Neural cell (in vitro differentiated cells): ENCODE measurements around the gene IGF1R. TPM values are rescaled to one million over a fixed set of nuclear protein-coding genes. Genes with fewer than 3 reads are reported as not detected.

Experiments used
- H2AFZ ChIP-seq: fragments of 200-600, 300-800 bp; sonication (generic), shearing (Covaris generic); 2 replicates; pipeline ENCODE4 v1.6.0; 2014; ENCODE audit warnings: low read depth, mild to moderate bottlenecking, antibody characterized with exemption, low read length, moderate library complexity
- H3F3A ChIP-seq: fragments of 200-600 bp; shearing (Covaris generic); 2 replicates; pipeline ENCODE4 v1.6.1; 2016; ENCODE audit warnings: mild to moderate bottlenecking, moderate library complexity, mixed read lengths, antibody characterized with exemption, low read length; ENCODE audit not compliant: insufficient read depth, poor library complexity, severe bottlenecking
- H3K27ac ChIP-seq: fragments of 200-600, 300-800 bp; sonication (generic), shearing (Covaris generic); 2 replicates; pipeline ENCODE4 v1.5.1; 2014; ENCODE audit warnings: mild to moderate bottlenecking, low read length, moderate library complexity
- H3K27me3 ChIP-seq: fragments of 300-800, 200-600 bp; sonication (generic), shearing (Covaris generic); 2 replicates; pipeline ENCODE4 v1.6.0; 2014; ENCODE audit warnings: mild to moderate bottlenecking, low read depth, low read length, moderate library complexity; ENCODE audit not compliant: insufficient read depth
- H3K36me3 ChIP-seq: fragments of 300-800, 200-600 bp; sonication (generic), shearing (Covaris generic); 2 replicates; pipeline ENCODE4 v1.5.1; 2014; ENCODE audit warnings: mild to moderate bottlenecking, antibody characterized with exemption, low read length, moderate library complexity; ENCODE audit not compliant: insufficient read depth
- H3K4me2 ChIP-seq: fragments of 300-800, 200-600 bp; sonication (generic), shearing (Covaris generic); 2 replicates; pipeline ENCODE4 v1.6.0; 2014; ENCODE audit warnings: mild to moderate bottlenecking, low read length
- H3K4me3 ChIP-seq: fragments of 300-800, 200-600 bp; sonication (generic), shearing (Covaris generic); 2 replicates; pipeline ENCODE4 v1.5.1; 2014; ENCODE audit warnings: mild to moderate bottlenecking, low read length, moderate library complexity
- H3K79me2 ChIP-seq: fragments of 200-600 bp; shearing (Covaris generic); replicated peaks from 2 replicates; pipeline ENCODE4 v1.6.0; 2014; ENCODE audit warnings: mild to moderate bottlenecking, low read length, moderate library complexity; ENCODE audit not compliant: insufficient read depth
- H3K9ac ChIP-seq: fragments of 300-800, 200-600 bp; sonication (generic), shearing (Covaris generic); 2 replicates; pipeline ENCODE4 v1.6.1; 2016; ENCODE audit warnings: mild to moderate bottlenecking, low read length, mixed read lengths
- H3K9me2 ChIP-seq: fragments of 200-600 bp; shearing (Covaris generic); 2 replicates; pipeline ENCODE4 v1.6.1; 2016; ENCODE audit warnings: mild to moderate bottlenecking, low read length, mixed read lengths; ENCODE audit not compliant: insufficient read depth
- H3K9me3 ChIP-seq: fragments of 200-600, 300-800 bp; sonication (generic), shearing (Covaris generic); 2 replicates; pipeline ENCODE4 v1.6.1; 2016; ENCODE audit warnings: mild to moderate bottlenecking, mixed run types, low read length, moderate library complexity, mixed read lengths
- H4K20me1 ChIP-seq: fragments of 200-600 bp; shearing (Covaris generic); 2 replicates; pipeline ENCODE4 v1.6.1; 2016; ENCODE audit warnings: mild to moderate bottlenecking, mixed run types; ENCODE audit not compliant: insufficient read depth
- CTCF ChIP-seq: fragments of 450-650 bp; IDR thresholded peaks from 2 replicates; pipeline ENCODE4 v1.5.1; 2014; ENCODE audit warnings: antibody characterized with exemption, mild to moderate bottlenecking, moderate library complexity; ENCODE audit not compliant: poor library complexity, severe bottlenecking
- EP300 ChIP-seq: fragments of 450-650 bp; conservative IDR thresholded peaks from 2 replicates; pipeline ENCODE4 v1.6.1; 2014; ENCODE audit warnings: antibody characterized with exemption, mild to moderate bottlenecking, moderate library complexity; ENCODE audit not compliant: poor library complexity, severe bottlenecking
- EZH2 ChIP-seq: fragments of 200-600, 300-800 bp; shearing (Covaris generic), sonication (generic); IDR thresholded peaks from 2 replicates; pipeline ENCODE4 v1.6.1; 2014; ENCODE audit warnings: antibody characterized with exemption, low read length, borderline replicate concordance, mild to moderate bottlenecking; ENCODE audit not compliant: insufficient read depth, poor library complexity, severe bottlenecking
- MXI1 ChIP-seq: fragments of 450-650 bp; conservative IDR thresholded peaks from 2 replicates; pipeline ENCODE4 v1.6.1; 2014; ENCODE audit warnings: antibody characterized with exemption, mild to moderate bottlenecking; ENCODE audit not compliant: poor library complexity, severe bottlenecking
- POLR2AphosphoS5 ChIP-seq: IDR thresholded peaks from 2 replicates; pipeline ENCODE4 v1.6.1; 2012
- RAD21 ChIP-seq: fragments of 450-650 bp; conservative IDR thresholded peaks from 2 replicates; pipeline ENCODE4 v1.6.1; 2014; ENCODE audit warnings: antibody characterized with exemption, mild to moderate bottlenecking, moderate library complexity
- REST ChIP-seq: IDR thresholded peaks from 2 replicates; pipeline ENCODE4 v1.6.1; 2012; ENCODE audit warnings: borderline replicate concordance
- SMC3 ChIP-seq: fragments of 450-650 bp; conservative IDR thresholded peaks from 2 replicates; pipeline ENCODE4 v1.6.1; 2014; ENCODE audit warnings: antibody characterized with exemption, mild to moderate bottlenecking, moderate library complexity; ENCODE audit not compliant: poor library complexity
- TAF1 ChIP-seq: IDR thresholded peaks from 2 replicates; pipeline ENCODE4 v1.6.1; 2012; ENCODE audit warnings: low read depth
- polyA plus RNA-seq: library from polyadenylated mRNA; depleted of rRNA; stranded (reverse); fragments of >200 nt; gene quantifications from 2 replicates; pipeline ENCODE4 v1.2.3, GENCODE V29; 2014

Gene IGF1R
- polyA plus RNA-seq, 1 donor from 2014 or later: 10.9 TPM

GRCh38 chr15:98824595-98824994 is 176.3 kb downstream of the IGF1R start:
- Histone ChIP-seq H3K27me3 (no peaks in the 10 kb centered on the region), H4K20me1 (no peaks in the 10 kb centered on the region), H3K27ac (no peak overlapping the region), H3K79me2 (peaks cover 5% of the 10 kb centered on the region), H3K36me3 (no peaks in the 10 kb centered on the region), H2AFZ (no peak overlapping the region), H3F3A (no peaks in the 10 kb centered on the region), H3K4me2 (no peak overlapping the region), H3K9me2 (no peaks in the 10 kb centered on the region), H3K9ac (no peak overlapping the region), H3K4me3 (no peak overlapping the region), H3K9me3 (peaks cover 5% of the 10 kb centered on the region)
- TF ChIP-seq TAF1: no peak
- no peak for TF ChIP-seq MXI1
- no peak for TF ChIP-seq EP300
- no peak for TF ChIP-seq SMC3
- no peak for TF ChIP-seq REST
- no peak for TF ChIP-seq RAD21
- TF ChIP-seq EZH2: no peak
- no peak for TF ChIP-seq CTCF
- TF ChIP-seq POLR2AphosphoS5: no peak

- Histone ChIP-seq H3K9me3 (peaks cover 10% of the 10 kb centered on the region), H2AFZ (no peak overlapping the region), H4K20me1 (no peaks in the 10 kb centered on the region), H3K9me2 (no peaks in the 10 kb centered on the region), H3K9ac (no peak overlapping the region), H3F3A (no peaks in the 10 kb centered on the region), H3K27me3 (no peaks in the 10 kb centered on the region), H3K4me2 (no peak overlapping the region), H3K79me2 (peaks cover 5% of the 10 kb centered on the region), H3K4me3 (no peak overlapping the region), H3K36me3 (no peaks in the 10 kb centered on the region), H3K27ac (no peak overlapping the region)
- TF ChIP-seq REST (no peak), SMC3 (no peak), MXI1 (no peak), RAD21 (no peak), POLR2AphosphoS5 (no peak), EZH2 (no peak), TAF1 (no peak), CTCF (no peak), EP300 (no peak)
These were observed 178.3 kb downstream of the IGF1R start for GRCh38 chr15:98826658-98827057.
